GM18909 (cell line): ENCODE data around the gene DTWD1.
"Not testable (repeated sequence)": the region's sequence is repeated elsewhere in the genome, so short reads cannot be mapped to it uniquely, and the experiment has no call there.

Experiments used
- ATAC-seq: cut with Tn5 transposase; IDR thresholded peaks from one replicate; pipeline ENCODE4 v1.9.1; 2021; ENCODE audit warnings: mild to moderate bottlenecking; ENCODE audit not compliant: unreplicated experiment, poor library complexity

DTWD1 gene, protein sequence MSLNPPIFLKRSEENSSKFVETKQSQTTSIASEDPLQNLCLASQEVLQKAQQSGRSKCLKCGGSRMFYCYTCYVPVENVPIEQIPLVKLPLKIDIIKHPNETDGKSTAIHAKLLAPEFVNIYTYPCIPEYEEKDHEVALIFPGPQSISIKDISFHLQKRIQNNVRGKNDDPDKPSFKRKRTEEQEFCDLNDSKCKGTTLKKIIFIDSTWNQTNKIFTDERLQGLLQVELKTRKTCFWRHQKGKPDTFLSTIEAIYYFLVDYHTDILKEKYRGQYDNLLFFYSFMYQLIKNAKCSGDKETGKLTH

DNA sequence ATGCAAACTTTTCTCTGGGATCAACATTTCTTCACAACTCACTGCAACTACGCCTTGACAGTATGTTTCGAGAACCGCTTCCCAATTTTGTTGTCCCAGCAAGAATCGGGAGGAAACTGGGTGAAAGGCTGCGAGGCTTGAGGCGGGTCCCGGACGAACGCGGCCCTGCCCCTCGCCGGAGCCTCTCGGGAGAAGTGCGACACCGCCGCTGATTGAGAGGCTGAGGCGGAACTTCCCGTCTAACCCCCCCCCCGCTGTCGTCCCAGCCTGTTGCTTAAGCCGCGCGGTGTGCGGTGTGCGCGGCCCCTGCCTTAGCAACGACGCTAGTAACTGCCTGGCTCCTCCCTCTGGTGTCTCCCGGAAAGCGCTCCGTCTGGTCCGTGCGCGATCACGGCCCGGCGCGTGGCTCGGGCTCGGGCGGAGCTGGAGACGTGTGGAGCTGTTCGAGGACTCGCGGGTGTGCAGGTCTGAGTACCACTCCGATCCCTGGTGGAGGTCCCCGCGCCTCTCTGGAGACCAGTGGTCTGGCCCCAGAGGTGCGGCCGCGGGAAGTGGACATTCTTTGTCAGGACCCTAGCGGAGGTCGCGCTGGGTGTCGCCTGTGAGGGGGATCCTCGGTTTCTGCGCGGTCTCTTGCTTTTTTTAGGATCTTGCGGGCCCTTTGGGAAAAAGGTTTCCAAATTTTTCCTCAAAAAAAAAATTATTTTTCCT is at the start of gene DTWD1, which contains the start of gene FAM227B:
Gene DTWD1 (plus strand): TSS at position 391 of the 711 bp plus-strand sequence. CDS start 4,120 bp downstream, outside the sequence.
Gene FAM227B (minus strand): TSS at position 161 of the 711 bp plus-strand sequence. CDS start 5,647 bp downstream, outside the sequence.
- ATAC-seq = peak; percentile 98

DNA sequence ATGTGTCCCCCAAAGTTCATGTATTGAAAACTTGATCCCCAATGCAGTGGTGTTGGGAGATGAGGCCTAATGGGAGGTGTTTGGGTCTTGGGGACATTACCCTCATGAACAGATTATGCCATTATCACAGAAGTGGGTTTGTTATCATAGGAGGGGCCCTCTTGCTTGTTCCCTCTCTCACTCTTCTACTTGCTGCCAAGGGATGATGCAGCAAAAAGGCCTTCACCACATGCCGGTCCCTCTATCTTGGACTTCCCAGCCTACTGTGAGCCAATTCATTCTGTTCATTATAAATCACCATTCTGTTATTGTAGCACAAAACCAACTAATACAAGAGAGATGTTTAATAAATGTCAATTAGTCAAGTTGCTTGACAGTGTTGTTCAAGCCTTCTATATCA is 47.4 kb upstream of the DTWD1 start:
- ATAC-seq = no peak

DNA sequence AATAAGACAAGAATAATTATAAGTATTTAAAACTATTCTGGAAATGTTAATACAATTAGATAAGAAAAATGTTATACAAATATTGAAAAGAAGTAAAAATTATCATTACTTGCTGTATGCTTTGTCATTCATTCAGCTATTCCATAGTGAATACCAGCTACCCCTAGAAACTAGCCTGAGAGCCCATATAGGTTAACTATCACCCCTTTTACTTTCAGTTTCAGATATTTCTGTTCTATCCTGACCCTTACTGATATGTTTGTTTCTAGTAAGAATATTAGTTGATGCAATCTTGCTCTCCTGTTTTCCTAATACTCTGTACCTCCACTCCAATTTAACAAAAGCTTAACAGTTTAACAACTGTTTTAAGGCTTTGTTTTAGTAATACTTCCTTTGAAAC is 31.8 kb upstream of the DTWD1 start:
- peak; percentile 79 for ATAC-seq

DNA sequence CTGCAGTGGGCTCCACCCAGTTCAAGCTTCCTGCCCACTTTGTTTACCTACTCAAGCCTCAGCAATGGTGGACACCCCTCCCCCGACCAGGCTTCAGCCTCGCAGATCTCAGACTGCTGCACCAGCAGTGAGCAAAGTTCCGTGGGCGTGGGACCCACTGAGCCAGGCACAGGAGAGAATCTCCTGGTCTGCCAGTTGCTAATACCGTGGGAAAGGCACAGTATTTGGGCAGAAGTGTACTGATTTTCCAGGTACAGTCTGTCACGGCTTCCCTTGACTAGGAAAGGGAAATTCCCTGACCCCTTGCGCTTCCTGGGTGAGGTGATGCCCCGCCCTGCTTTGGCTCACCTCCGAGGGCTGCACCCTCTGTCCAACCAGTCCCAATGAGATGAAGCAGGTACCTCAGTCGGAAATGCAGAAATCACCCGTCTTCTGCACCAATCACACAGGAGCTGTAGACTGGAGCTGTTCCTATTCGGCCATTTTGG is 28.0 kb upstream of the DTWD1 start:
- ATAC-seq = not testable (repeated sequence)

DNA sequence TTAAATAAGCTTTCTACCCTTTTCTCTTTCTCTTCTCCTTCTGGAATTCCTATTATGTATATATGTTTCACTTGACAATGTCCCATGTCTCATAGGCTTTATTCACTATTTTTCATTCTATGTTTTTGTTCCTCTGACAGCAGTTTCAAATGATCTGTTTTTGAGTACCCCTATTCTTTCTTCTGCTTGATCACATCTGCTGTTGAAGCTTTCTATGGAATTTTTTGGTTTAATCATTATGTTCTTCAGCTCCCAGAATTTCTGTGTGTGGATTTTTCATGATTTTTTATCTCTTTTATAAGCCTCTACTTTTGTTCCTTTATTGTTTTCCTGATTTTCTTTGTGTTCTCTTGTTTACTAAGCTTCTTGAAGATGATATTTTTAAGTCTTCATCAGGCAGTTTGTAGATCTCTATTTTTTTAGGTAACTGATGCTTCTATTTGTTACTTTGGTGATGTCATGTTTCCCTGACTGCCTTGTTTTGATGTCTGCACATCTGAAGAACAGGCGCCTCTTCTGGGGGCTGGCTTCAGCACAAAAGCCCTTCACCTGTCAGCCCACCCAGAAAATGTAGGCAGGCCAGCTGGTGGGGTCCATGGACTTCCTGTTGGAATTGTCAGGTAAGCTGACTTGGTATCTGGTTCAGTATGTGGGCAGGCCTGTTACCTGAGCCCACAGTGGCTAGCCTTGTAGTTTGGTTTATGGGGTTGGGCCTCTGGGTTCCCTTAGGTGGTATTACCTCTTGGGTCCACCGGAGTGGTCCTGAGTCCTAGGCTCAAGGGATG is 16.0 kb upstream of the DTWD1 start:
- ATAC-seq = no peak

DNA sequence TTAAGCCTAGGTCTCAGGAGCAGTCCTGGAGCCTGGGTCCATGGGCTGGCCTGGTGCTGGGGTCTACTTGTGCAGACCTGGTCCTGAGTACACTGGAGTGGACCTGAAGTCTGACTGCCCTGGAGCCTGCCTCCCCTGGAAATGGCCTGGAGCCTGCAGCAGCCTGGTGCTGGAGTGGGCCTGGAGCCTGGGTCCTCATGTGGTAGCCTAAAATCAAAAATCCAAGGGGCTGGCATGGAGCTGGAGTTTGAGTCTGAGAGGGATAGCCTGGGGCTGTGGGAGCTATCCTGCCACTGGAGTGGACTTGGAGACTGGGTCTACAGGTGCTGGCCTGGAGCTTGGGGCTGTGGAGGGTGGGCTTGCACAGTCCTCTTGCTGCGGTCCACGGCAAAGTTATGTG is 15.3 kb upstream of the DTWD1 start:
- ATAC-seq = no peak

DNA sequence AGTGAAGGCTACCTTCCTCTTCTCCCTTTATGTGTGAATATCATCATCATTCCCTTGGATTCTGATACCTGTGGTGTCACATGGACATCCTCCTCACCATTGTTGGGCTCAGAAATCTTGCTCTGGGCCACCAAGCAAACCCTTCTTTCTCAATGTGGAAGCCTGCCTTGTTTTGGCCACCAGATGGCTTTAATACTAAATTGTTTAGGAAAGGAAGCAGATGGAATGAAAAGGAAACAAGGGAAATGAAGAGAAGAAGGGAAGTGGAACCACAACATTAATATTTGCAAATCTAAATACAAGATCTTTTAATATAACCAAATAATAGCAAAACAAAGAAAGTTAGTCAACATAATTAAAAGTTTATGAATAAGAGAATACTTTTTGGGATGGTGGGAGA is 14.3 kb upstream of the DTWD1 start:
- no peak for ATAC-seq

DNA sequence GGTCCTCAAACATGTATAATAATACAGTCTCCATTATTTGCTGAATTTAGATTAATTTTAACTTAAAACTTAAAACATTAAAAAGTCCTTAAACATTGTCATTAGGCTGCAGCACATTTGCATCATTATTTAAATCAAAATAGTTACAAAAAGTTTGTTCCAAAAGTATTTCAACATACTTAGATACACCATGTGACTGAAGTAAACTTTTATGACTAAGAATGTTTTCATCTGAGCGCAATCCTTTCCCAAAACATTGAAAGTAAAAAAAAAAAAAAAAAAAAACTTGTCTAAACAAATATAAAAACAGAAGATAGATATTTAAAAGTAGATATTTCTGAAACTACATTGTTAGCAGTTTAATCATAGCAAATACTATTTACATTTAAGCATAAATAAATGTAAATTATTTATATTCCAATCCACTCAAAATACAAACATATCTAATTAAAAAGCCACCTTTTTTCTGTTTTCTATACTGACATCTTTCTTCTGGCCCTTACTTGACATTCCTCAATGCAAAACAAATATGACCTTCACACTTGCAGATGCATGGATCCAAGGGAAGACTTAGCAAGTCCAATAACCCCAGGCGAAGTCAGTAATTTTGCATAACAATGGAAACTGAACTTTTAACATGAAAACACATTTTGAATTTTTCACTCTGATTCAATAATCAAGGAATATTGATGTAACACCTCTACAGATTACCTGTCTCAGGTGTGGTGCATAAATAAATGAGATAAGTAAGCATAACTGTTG is 10.5 kb upstream of the DTWD1 start:
- ATAC-seq = no peak

DNA sequence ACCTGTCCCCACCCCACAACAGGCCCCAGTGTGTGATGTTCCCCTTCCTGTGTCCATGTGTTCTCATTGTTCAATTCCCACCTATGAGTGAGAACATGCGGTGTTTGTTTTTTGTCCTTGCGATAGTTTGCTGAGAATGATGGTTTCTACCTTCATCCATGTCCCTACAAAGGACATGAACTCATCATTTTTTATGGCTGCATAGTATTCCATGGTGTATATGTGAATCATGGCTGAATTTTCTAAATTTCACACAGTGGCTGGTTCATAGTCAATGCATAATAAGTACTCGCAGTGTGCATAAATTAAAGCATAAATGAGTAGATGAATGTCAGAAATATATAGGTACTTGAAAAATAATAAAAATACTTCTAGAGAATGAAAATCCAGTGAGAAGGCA is 8.6 kb upstream of the DTWD1 start:
- ATAC-seq = not testable (repeated sequence)

DNA sequence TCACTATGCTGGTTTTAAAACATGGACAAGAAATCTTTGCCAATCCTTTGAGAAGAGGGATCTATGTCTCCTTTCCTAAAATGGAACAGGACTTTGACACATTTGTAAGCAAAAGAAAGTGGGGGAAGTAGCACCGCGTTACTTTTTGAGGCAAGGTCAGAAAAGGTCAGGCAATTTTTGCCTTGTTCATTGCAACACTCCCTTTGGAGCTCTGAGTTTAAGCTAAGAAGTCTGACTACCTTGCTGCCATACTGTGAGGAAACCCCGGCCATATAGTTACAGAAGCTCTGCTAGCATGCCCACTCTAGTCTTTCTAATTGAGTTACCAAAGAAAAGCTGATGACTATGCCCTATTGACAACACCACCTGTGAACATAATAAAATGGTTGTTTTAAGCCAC is 1.6 kb upstream of the DTWD1 start:
- ATAC-seq = no peak

DNA sequence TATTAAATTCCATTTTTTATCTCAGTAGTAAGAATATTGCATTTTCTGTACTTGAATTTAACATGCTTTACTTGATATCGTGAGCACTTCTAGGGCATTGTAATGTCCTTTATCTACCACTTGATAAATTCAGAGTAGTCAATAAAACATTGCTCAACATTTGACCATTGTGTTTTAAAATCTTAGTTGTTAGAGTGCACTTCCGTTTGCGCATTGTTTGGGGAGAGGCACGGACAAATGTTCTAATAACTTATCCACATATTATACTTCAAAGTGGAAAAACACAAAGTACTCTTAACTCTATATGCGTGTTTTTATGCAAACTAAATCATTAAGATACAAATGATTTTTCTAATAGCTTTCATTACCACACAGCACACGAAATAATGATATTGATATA is 649 bp upstream of the DTWD1 start:
- peak; percentile 3 for ATAC-seq

DNA sequence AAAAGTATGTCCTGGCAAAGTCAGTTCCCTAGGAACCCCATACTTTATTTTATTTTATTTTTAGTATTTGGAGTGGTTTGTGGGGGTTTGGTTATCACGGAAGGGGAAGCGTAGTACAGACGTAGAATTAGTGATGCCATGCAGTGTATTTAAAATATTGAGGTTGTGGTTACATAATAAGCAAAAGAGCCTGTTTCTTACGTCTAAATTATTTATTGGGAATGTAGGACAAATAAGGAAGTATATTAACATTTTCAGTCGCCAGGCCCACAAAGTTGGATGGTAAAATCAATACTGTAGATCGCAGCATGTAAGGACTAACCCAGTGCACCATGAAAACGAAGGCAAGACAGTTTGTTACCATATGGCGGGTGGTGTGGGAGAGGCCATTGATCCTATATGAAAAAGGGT is 558 bp downstream of the DTWD1 start:
- ATAC-seq = no peak

DNA sequence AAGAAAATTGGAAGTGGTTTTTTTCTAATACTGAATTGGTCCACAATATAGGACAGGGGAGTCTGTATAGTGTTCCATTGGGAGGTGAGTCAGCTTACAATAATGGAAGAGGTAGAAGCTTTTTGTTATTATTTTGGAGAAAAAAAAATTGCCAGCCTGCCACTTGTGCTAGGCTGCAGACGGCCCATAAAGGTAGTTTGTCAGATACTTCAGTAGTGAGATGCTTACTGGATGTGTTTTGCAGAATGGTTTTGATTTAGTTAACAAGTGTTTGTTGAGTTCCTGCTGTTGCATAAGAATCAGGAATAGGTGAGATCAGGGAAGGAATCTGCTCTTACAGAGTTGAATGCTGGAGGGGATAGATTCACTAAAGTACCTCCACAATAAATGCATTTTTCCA is 1.0 kb downstream of the DTWD1 start:
- ATAC-seq = no peak

DNA sequence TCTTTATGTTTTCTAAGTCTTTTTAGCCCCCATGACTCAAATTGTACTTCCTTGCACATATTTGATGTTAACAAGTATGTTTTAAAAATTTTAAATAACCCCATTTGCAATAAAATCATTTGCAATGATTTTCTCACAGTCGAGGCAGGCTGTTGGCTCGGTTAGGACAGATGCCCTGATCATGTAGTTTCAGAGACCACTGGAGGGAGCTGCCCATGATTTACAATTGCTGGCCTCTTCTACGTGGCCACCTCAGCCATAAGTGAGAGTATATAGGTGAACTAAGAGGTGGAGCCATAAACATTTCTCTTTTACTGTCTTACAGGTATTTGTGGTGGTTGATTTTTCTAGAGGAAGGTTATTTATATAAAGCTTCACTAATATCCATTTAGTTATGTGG is 1.7 kb downstream of the DTWD1 start:
- no peak for ATAC-seq

DNA sequence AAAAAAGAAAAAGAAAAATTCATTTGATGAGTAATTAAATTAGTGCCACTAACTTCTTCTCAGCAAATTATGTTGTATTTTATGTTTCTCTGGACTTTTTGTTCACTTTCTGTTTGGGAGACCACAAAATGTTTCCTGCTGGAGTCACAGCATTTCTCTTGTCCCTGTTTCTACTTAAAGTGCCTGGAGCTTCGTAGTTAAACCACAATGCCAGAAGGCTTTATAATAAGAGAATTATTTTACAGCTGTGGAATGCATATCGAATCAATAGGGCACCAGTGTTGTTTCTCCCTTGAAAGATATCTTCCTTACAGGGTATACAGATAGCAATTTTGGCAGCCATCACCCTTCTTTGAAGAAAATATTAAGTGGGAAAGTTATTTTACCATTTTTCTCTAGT is 3.2 kb downstream of the DTWD1 start:
- ATAC-seq = no peak

DNA sequence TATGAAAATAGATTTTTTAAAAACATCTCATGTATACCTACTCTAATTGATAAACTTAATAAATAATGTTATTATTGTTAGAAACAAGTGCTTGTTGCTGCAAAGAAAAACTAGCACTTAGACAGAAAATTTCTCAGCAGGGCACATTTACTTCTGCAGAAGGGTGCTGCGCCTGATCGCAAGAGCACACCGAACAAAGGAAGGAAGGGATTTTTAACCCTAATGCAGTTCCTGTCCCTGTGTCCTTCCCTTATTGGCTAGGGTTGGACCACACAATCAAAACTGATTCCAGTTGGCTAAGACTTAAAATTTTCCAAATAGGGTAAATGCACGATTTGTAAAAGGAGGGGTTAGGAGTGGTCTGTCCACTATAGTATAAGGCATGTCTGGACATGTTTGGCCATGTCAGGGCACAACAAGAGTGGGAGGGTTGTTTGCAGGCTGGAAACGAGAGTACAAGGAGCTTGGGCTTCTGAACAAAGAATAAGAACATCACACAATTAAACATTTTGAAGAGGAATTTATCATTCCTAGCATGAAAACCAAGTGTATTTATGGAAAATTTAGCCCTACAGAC is 4.7 kb downstream of the DTWD1 start:
- ATAC-seq = no peak

DNA sequence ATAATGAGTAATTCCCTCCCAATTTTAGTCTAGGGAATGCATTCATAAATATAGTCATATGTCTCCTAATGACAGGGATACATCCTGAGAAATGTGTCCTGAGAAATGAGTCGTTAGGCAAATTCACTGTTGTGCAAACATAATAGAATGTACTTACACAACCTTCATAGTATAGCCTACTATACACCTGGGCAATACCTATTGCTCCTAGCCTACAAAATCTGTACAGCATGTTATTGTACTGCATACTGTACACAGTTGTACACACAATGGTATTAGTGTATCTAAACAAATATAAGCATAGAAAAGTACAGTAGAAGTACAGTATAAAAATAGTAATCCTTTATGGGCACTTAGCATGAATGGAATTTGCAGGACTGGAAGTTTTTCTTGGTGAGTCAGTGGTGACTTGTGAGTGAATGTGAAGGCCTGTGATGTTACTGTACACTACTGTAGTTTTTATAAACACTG is 6.6 kb downstream of the DTWD1 start:
- ATAC-seq = no peak

DNA sequence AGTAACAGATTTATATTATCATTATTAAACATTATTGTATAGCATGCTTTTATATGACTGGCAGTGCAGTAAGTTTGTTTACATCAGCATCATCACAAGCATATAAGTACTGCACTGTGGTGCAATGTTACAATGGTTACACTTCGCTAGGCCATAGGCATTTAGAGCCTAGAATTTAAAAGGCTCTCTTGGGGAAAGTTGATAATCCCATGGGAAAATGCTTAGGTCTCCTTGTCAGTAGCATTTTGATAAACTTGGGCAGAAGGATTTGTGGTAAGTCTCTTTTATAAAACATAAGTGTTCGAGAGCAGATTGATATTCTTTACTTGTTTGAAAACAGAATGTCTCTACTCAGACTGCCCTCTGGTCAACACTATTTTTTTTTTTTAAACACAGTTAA is 7.5 kb downstream of the DTWD1 start:
- no peak for ATAC-seq

DNA sequence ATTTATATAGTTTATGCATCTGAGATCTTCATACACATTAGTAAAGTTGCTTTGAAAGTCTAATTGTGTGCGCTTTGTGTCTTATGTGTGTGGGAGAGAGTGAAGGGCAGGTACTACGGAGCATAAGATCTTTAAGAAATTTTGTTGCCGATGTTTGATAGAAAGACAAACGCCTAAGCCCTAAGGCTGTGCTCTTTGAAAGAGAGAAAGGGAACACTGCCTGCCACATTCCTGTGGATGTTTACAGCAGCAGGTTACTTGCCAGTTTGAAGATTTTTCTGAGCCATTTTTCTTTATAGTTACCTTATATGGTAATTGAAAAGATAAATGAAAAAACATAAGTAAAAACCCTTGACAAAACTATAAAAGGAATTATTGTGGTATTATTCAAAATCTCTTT is 17.0 kb downstream of the DTWD1 start:
- no peak for ATAC-seq

DNA sequence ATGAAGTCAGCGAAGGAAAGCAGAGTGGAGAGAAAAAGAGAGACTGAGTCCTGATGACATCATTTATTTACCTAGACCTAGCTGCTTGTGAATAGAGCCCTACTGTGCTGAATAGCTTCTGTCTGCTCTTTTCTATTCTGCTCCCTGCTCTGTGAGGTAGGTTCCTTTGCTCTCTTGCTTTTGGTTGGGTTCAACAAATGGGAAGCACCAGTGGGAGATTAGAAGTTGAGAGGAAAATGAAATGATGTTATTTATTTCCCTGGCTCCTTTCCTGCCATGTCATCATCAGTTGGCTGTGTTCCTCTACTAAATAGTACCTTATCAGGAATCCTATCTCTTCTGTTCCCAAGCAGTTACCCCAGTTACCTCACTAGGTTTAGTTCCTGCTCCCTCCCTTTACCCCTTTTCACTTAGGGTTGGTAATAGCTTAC is 23.5 kb downstream of the DTWD1 start:
- no peak for ATAC-seq
